HUES64 (cell line): ENCODE data around the gene ITGAX.
"Not testable (repeated sequence)": the region's sequence is repeated elsewhere in the genome, so short reads cannot be mapped to it uniquely, and the experiment has no call there.

Experiments used
- H3K27ac ChIP-seq: 2 replicates; pipeline ENCODE4 v1.7.0; 2013; ENCODE audit warnings: low read depth, low read length, inconsistent platforms
- H3K27me3 ChIP-seq: 2 replicates; pipeline ENCODE4 v1.6.1; 2013; ENCODE audit warnings: mild to moderate bottlenecking, low read length; ENCODE audit not compliant: insufficient read depth
- H3K36me3 ChIP-seq: 2 replicates; pipeline ENCODE4 v1.6.1; 2013; ENCODE audit warnings: mild to moderate bottlenecking, low read length; ENCODE audit not compliant: insufficient read depth
- H3K4me1 ChIP-seq: 2 replicates; pipeline ENCODE4 v1.6.1; 2013; ENCODE audit warnings: mild to moderate bottlenecking, low read length, moderate library complexity; ENCODE audit not compliant: insufficient read depth
- H3K4me3 ChIP-seq: 2 replicates; pipeline ENCODE4 v1.5.1; 2013; ENCODE audit warnings: mild to moderate bottlenecking, low read length, moderate library complexity
- H3K9ac ChIP-seq: 2 replicates; pipeline ENCODE4 v1.6.1; 2013; ENCODE audit warnings: mild to moderate bottlenecking, low read depth, low read length
- H3K9me3 ChIP-seq: 2 replicates; pipeline ENCODE4 v1.6.1; 2013; ENCODE audit warnings: low read depth, low read length; ENCODE audit not compliant: insufficient read depth
- WGBS: fragments of 150-250, 120-280 bp; methylation state at CpG from one replicate; pipeline ENCODE4 v1.1.7; 2013; ENCODE audit warnings: missing lambda C conversion rate; 5-methylcytosine and 5-hydroxymethylcytosine counted together

ITGAX gene

GRCh38 chr16:31413943-31414342, 59.0 kb downstream of the ITGAX start:
- Histone ChIP-seq H3K27ac (no peak overlapping the region), H3K36me3 (no peaks in the 10 kb centered on the region), H3K4me1 (no peaks in the 10 kb centered on the region), H3K9me3 (no peaks in the 10 kb centered on the region), H3K9ac (no peak overlapping the region), H3K27me3 (no peaks in the 10 kb centered on the region), H3K4me3 (no peak overlapping the region)
- 95% methylated on average over 4 of the region's 4 CpGs for WGBS

DNA sequence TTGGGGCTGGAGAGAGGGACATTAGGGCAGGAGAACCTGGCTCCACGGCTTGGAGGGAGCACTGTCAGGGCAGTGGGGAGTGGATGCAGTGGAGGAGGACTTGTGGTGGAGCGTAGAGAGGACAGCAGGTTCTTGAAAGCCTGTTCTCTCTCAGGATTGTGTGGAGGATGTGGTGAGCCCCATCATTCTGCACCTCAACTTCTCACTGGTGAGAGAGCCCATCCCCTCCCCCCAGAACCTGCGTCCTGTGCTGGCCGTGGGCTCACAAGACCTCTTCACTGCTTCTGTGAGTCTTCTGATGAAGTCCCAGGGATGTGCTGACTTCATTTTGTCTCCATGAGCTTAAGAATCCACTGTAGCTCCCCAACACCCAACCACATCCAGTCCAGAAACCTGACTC, 59.7 kb downstream of the ITGAX start:
- Histone ChIP-seq H3K4me1 (no peaks in the 10 kb centered on the region), H3K36me3 (no peaks in the 10 kb centered on the region), H3K9me3 (no peaks in the 10 kb centered on the region), H3K27me3 (no peaks in the 10 kb centered on the region), H3K27ac (no peak overlapping the region), H3K4me3 (no peak overlapping the region), H3K9ac (no peak overlapping the region)
- WGBS, result 90% methylated on average over 4 of the region's 4 CpGs

DNA sequence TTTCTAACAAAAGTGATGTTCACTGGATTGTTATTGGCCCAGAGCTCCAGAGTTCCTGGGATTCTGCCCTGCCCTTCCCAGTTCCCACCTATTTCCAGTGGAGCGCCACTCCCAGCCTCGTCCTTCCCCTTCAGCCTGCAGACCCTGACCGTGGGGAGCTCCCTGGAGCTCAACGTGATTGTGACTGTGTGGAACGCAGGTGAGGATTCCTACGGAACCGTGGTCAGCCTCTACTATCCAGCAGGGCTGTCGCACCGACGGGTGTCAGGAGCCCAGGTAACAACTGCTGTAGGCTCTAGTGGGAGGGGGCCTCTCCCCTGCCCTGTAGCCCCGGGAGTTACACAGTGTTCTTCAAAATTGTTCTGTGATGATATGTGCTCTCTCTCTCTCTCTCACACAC, 61.4 kb downstream of the ITGAX start:
- Histone ChIP-seq H3K9ac (no peak overlapping the region), H3K27ac (no peak overlapping the region), H3K9me3 (no peaks in the 10 kb centered on the region), H3K36me3 (no peaks in the 10 kb centered on the region), H3K27me3 (no peaks in the 10 kb centered on the region), H3K4me1 (no peaks in the 10 kb centered on the region), H3K4me3 (no peak overlapping the region)
- 90% methylated on average over 11 of the region's 11 CpGs for WGBS

DNA sequence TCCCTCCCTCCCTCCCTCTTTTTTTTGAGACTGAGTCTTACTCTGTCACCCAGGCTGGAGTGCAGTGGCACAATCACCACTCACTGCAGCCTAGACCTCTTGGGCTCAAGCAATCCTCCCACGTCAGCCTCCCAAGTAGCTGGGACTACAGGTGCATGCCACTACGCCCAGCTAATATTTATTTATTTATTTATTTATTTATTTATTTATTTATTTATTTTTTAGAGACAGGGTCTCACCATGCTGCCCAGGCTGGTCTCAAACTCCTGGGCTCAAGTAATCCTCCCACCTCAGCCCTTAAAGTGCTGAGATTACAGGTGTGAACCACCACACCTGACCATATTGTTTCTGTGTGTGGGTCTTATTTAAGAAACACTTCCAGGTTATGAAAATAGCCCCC, 62.1 kb downstream of the ITGAX start:
- 100% methylated on average over 1 of the region's 2 CpGs for WGBS
- not testable (repeated sequence) for H3K4me3 ChIP-seq, H3K4me1 ChIP-seq, H3K27me3 ChIP-seq, H3K27ac ChIP-seq, H3K9ac ChIP-seq, H3K9me3 ChIP-seq, H3K36me3 ChIP-seq

DNA sequence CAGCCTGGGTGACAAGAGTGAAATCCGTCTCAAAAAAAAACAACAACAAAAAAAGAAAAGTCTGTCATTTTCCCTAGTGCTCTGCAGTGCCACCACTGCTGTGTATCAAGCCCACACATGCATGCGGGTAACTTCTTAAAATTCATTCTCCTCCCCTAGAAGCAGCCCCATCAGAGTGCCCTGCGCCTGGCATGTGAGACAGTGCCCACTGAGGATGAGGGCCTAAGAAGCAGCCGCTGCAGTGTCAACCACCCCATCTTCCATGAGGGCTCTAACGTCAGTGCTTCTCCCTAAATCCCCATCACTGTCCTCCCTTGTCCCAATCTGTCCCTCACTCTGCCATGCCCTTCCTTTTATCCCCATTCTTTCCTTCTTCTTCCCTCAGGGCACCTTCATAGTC, 62.9 kb downstream of the ITGAX start:
- H3K27ac ChIP-seq, result no peak overlapping the region
- no peak overlapping the region for H3K9ac ChIP-seq
- no peaks in the 10 kb centered on the region for H3K27me3 ChIP-seq
- no peaks in the 10 kb centered on the region for H3K36me3 ChIP-seq
- no peaks in the 10 kb centered on the region for H3K9me3 ChIP-seq
- H3K4me3 ChIP-seq, result no peak overlapping the region
- 91% methylated on average over 5 of the region's 5 CpGs for WGBS
- no peaks in the 10 kb centered on the region for H3K4me1 ChIP-seq

- no peaks in the 10 kb centered on the region for H3K4me1 ChIP-seq
- no peaks in the 10 kb centered on the region for H3K36me3 ChIP-seq
- 87% methylated on average over 3 of the region's 3 CpGs for WGBS
- H3K9ac ChIP-seq, result no peak overlapping the region
- H3K27ac ChIP-seq, result no peak overlapping the region
- H3K27me3 ChIP-seq, result no peaks in the 10 kb centered on the region
- no peak overlapping the region for H3K4me3 ChIP-seq
- H3K9me3 ChIP-seq, result no peaks in the 10 kb centered on the region
Observed at GRCh38 chr16:31420037-31420436, 65.1 kb downstream of the ITGAX start.

DNA sequence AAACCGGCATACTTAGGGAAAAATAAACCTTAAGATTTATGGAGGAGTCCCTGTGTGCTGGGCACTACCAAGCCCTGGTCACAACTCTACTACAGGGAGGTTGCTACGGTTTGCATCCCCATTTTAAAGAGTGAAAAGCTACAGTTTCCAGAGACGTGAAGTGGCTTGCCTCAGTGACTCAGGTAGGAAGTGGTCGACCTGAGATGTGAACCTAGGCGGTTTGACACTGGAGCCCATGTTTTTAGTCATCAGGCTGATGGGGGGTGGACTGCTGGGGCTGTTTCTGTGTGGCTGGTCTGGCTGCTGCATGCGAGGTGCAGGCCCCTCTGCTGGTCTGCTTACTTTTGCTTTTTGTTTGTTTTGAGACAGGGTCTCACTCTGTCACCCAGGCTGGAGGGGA, 66.6 kb downstream of the ITGAX start:
- H3K4me3 ChIP-seq, result no peak overlapping the region
- no peaks in the 10 kb centered on the region for H3K4me1 ChIP-seq
- no peak overlapping the region for H3K9ac ChIP-seq
- no peaks in the 10 kb centered on the region for H3K27me3 ChIP-seq
- WGBS, result 85% methylated on average over 6 of the region's 6 CpGs
- H3K36me3 ChIP-seq, result no peaks in the 10 kb centered on the region
- no peak overlapping the region for H3K27ac ChIP-seq
- H3K9me3 ChIP-seq, result no peaks in the 10 kb centered on the region

GRCh38 chr16:31423241-31423640, 68.3 kb downstream of the ITGAX start:
- no peak overlapping the region for H3K27ac ChIP-seq

DNA sequence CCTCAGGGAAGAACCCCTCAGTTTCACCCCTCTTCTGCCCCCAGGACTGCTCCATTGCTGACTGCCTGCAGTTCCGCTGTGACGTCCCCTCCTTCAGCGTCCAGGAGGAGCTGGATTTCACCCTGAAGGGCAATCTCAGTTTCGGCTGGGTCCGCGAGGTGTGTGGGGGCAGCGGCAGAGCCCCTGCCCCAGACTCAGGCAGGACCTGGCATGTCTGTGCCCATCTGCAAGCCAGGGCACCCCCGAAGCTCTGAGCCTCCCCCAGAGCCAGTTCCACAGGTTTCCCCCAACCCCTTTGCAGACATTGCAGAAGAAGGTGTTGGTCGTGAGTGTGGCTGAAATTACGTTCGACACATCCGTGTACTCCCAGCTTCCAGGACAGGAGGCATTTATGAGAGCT, 68.8 kb downstream of the ITGAX start:
- H3K4me1 ChIP-seq, result no peaks in the 10 kb centered on the region
- no peaks in the 10 kb centered on the region for H3K9me3 ChIP-seq
- H3K36me3 ChIP-seq, result no peaks in the 10 kb centered on the region
- H3K4me3 ChIP-seq, result no peak overlapping the region
- no peak overlapping the region for H3K27ac ChIP-seq
- no peak overlapping the region for H3K9ac ChIP-seq
- WGBS, result 85% methylated on average over 12 of the region's 12 CpGs
- H3K27me3 ChIP-seq, result no peaks in the 10 kb centered on the region

More at GRCh38 chr16:31423241-31423640, 68.3 kb downstream of the ITGAX start:
- H3K4me1 ChIP-seq, result no peaks in the 10 kb centered on the region
- no peak overlapping the region for H3K9ac ChIP-seq
- 81% methylated on average over 3 of the region's 3 CpGs for WGBS
- H3K4me3 ChIP-seq, result no peak overlapping the region
- H3K9me3 ChIP-seq, result no peaks in the 10 kb centered on the region
- no peaks in the 10 kb centered on the region for H3K36me3 ChIP-seq
- H3K27me3 ChIP-seq, result no peaks in the 10 kb centered on the region

- whole genome bisulfite sequencing, result 94% methylated on average over 69 of the region's 83 CpGs
- no peaks in the 10 kb centered on the region for H3K4me1 ChIP-seq
- no peaks in the 10 kb centered on the region for H3K9me3 ChIP-seq
- H3K27me3 ChIP-seq, result no peaks in the 10 kb centered on the region
- H3K27ac ChIP-seq, result no peak overlapping the region
- no peak overlapping the region for H3K9ac ChIP-seq
- H3K4me3 ChIP-seq, result no peak overlapping the region
- H3K36me3 ChIP-seq, result no peaks in the 10 kb centered on the region
Observed at GRCh38 chr16:31427441-31428278, 72.7 kb downstream of the ITGAX start.

DNA sequence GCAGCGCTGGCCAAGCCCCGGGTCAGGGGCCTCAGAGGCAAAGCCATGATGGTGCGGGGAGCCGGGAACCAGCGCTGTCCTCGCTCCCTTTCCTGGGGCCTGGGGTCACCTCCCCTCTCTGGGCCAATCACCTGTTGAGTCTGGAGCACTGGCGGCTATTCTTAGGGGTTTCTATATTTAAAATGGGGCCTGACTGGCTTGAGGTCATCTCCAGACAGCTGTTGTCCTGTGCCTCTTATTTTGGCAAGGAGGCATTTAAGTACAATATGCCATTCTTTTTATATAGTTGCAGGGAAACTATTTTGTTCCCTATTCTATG, 73.3 kb downstream of the ITGAX start, which contains the start of gene COX6A2:
TSS of gene COX6A2 (minus strand) at position 82 of the 319 bp plus-strand sequence. CDS start at position 47, 35 bp downstream.
- Histone ChIP-seq H3K27me3 (no peaks in the 10 kb centered on the region), H3K4me3 (no peak within 1 kb of the TSS), H3K9ac (no peak within 1 kb of the TSS), H3K36me3 (no peaks in the 10 kb centered on the region), H3K27ac (no peak within 1 kb of the TSS), H3K4me1 (no peaks in the 10 kb centered on the region), H3K9me3 (no peaks in the 10 kb centered on the region)
- WGBS, result 93% methylated on average over 7 of the region's 7 CpGs
